Measurements from ENCODE around the gene RTN4RL2. TPM values are rescaled to one million over a fixed set of nuclear protein-coding genes. Genes with fewer than 3 reads are reported as not detected.

The RTN4RL2 gene
- total RNA-seq, 1 donor, result 0.27 TPM

GRCh38 chr11:57461841-57462489 lies 1.6 kb downstream of the RTN4RL2 start:
- no peak for DNase-seq (ENCODE audit: low read depth in 2 of 3, low spot score in 2 of 3)

GRCh38 chr11:57462597-57462996 lies 2.3 kb downstream of the RTN4RL2 start:
- DNase-seq (ENCODE audit: low read depth in 2 of 3, low spot score in 2 of 3), result no peak

GRCh38 chr11:57463671-57464538 lies 3.6 kb downstream of the RTN4RL2 start:
- no peak for DNase-seq (ENCODE audit: low read depth in 2 of 3, low spot score in 2 of 3)

GRCh38 chr11:57464539-57465181 lies 4.3 kb downstream of the RTN4RL2 start:
- DNase-seq (ENCODE audit: low read depth in 2 of 3, low spot score in 2 of 3), result no peak

- no peak for DNase-seq (ENCODE audit: low read depth in 2 of 3, low spot score in 2 of 3)
Observed at GRCh38 chr11:57466680-57467079, 6.4 kb downstream of the RTN4RL2 start.

GRCh38 chr11:57467508-57468157 lies 7.3 kb downstream of the RTN4RL2 start:
- no peak for DNase-seq (ENCODE audit: low read depth in 2 of 3, low spot score in 2 of 3)

GRCh38 chr11:57468276-57468675 lies 7.9 kb downstream of the RTN4RL2 start:
- DNase-seq (ENCODE audit: low read depth in 2 of 3, low spot score in 2 of 3), result no peak

- no peak for DNase-seq (ENCODE audit: low read depth in 2 of 3, low spot score in 2 of 3)
Observed at GRCh38 chr11:57469268-57469667, 8.9 kb downstream of the RTN4RL2 start.

- no peak for DNase-seq (ENCODE audit: low read depth in 2 of 3, low spot score in 2 of 3)
Observed at GRCh38 chr11:57471496-57471895, 11.2 kb downstream of the RTN4RL2 start.

- DNase-seq (ENCODE audit: low read depth in 2 of 3, low spot score in 2 of 3), result peak in 1 of 3 donors; percentile 40
Observed at GRCh38 chr11:57473285-57473841, 13.0 kb downstream of the RTN4RL2 start.

GRCh38 chr11:57474017-57474802 lies 13.9 kb downstream of the RTN4RL2 start:
- DNase-seq (ENCODE audit: low read depth in 2 of 3, low spot score in 2 of 3), result peak in 2 of 3 donors; percentile 79

- DNase-seq (ENCODE audit: low read depth in 2 of 3, low spot score in 2 of 3), result no peak
Observed at GRCh38 chr11:57474803-57475115, 14.4 kb downstream of the RTN4RL2 start.

GRCh38 chr11:57475191-57475590 lies 14.9 kb downstream of the RTN4RL2 start:
- DNase-seq (ENCODE audit: low read depth in 2 of 3, low spot score in 2 of 3), result no peak

- DNase-seq (ENCODE audit: low read depth in 2 of 3, low spot score in 2 of 3), result no peak
Observed at GRCh38 chr11:57475671-57476046, 15.3 kb downstream of the RTN4RL2 start.

GRCh38 chr11:57476047-57476756 lies 15.9 kb downstream of the RTN4RL2 start:
- DNase-seq (ENCODE audit: low read depth in 2 of 3, low spot score in 2 of 3), result no peak

GRCh38 chr11:57476757-57477506 lies 16.6 kb downstream of the RTN4RL2 start:
- DNase-seq (ENCODE audit: low read depth in 2 of 3, low spot score in 2 of 3), result peak in 1 of 3 donors; percentile 48

GRCh38 chr11:57477507-57478189 lies 17.3 kb downstream of the RTN4RL2 start:
- DNase-seq (ENCODE audit: low read depth in 2 of 3, low spot score in 2 of 3), result no peak

GRCh38 chr11:57479021-57479663 lies 18.8 kb downstream of the RTN4RL2 start:
- DNase-seq (ENCODE audit: low read depth in 2 of 3, low spot score in 2 of 3), result no peak
